ENCODE data around the gene UBE2B. TPM values are rescaled to one million over a fixed set of nuclear protein-coding genes. Genes with fewer than 3 reads are reported as not detected.

Gene UBE2B
- total RNA-seq, 1 donor from 2014 or later, result 67.8 TPM

- Histone ChIP-seq H3K9me3 (ENCODE audit: control insufficient read depth in 3 of 3, low read length in 3 of 3) (no peaks in the 10 kb centered on the region), H3K27me3 (ENCODE audit: control insufficient read depth in 3 of 3, insufficient read depth in 3 of 3, low read length in 3 of 3) (no peaks in the 10 kb centered on the region), H3K4me3 (ENCODE audit: low read length in 3 of 3) (no peak overlapping the region), H3K9ac (ENCODE audit: low read depth in 1 of 3, low read length in 3 of 3) (no peak overlapping the region), H3K27ac (ENCODE audit: low read depth, low read length) (no peak overlapping the region), H3K36me3 (ENCODE audit: control insufficient read depth in 3 of 3, insufficient read depth in 3 of 3, low read length in 3 of 3) (no peaks in the 10 kb centered on the region), H3K4me1 (ENCODE audit: control insufficient read depth in 3 of 3, insufficient read depth in 3 of 3, low read length in 3 of 3) (peaks cover 27 to 34% (median 32%) of the 10 kb centered on the region in 3 donors)
Measured at GRCh38 chr5:134432677-134433359, 61.4 kb downstream of the UBE2B start.

- Histone ChIP-seq H3K9ac (ENCODE audit: low read depth in 1 of 3, low read length in 3 of 3) (no peak overlapping the region), H3K4me1 (ENCODE audit: control insufficient read depth in 3 of 3, insufficient read depth in 3 of 3, low read length in 3 of 3) (peaks cover 48 to 57% (median 53%) of the 10 kb centered on the region in 3 donors), H3K36me3 (ENCODE audit: control insufficient read depth in 3 of 3, insufficient read depth in 3 of 3, low read length in 3 of 3) (no peaks in the 10 kb centered on the region), H3K27me3 (ENCODE audit: control insufficient read depth in 3 of 3, insufficient read depth in 3 of 3, low read length in 3 of 3) (no peaks in the 10 kb centered on the region), H3K9me3 (ENCODE audit: control insufficient read depth in 3 of 3, low read length in 3 of 3) (no peaks in the 10 kb centered on the region), H3K27ac (ENCODE audit: low read depth, low read length) (no peak overlapping the region), H3K4me3 (ENCODE audit: low read length in 3 of 3) (no peak overlapping the region)
Measured at GRCh38 chr5:134435560-134435959, 64.2 kb downstream of the UBE2B start.

- no peaks in the 10 kb centered on the region for H3K9me3 ChIP-seq (ENCODE audit: control insufficient read depth in 3 of 3, low read length in 3 of 3)
- H3K4me1 ChIP-seq (ENCODE audit: control insufficient read depth in 3 of 3, insufficient read depth in 3 of 3, low read length in 3 of 3), result peaks cover 56 to 65% (median 60%) of the 10 kb centered on the region in 3 donors
- peak overlapping the region; percentile 55 to 73 (median 66) for H3K4me3 ChIP-seq (ENCODE audit: low read length in 3 of 3)
- H3K27me3 ChIP-seq (ENCODE audit: control insufficient read depth in 3 of 3, insufficient read depth in 3 of 3, low read length in 3 of 3), result no peaks in the 10 kb centered on the region
- peak overlapping the region; percentile 76 to 91 (median 83) for H3K9ac ChIP-seq (ENCODE audit: low read depth in 1 of 3, low read length in 3 of 3)
- H3K36me3 ChIP-seq (ENCODE audit: control insufficient read depth in 3 of 3, insufficient read depth in 3 of 3, low read length in 3 of 3), result no peaks in the 10 kb centered on the region
- peak overlapping the region; percentile 97 for H3K27ac ChIP-seq (ENCODE audit: low read depth, low read length)
Measured at GRCh38 chr5:134436523-134437339, 65.4 kb downstream of the UBE2B start.

GRCh38 chr5:134437340-134437846 is 66.0 kb downstream of the UBE2B start:
- H3K9ac ChIP-seq (ENCODE audit: low read depth in 1 of 3, low read length in 3 of 3), result peak overlapping the region; percentile 76 to 91 (median 83)
- H3K36me3 ChIP-seq (ENCODE audit: control insufficient read depth in 3 of 3, insufficient read depth in 3 of 3, low read length in 3 of 3), result no peaks in the 10 kb centered on the region
- H3K27ac ChIP-seq (ENCODE audit: low read depth, low read length), result peak overlapping the region; percentile 97
- H3K4me3 ChIP-seq (ENCODE audit: low read length in 3 of 3), result peak overlapping the region; percentile 55 to 73 (median 66)
- no peaks in the 10 kb centered on the region for H3K27me3 ChIP-seq (ENCODE audit: control insufficient read depth in 3 of 3, insufficient read depth in 3 of 3, low read length in 3 of 3)
- H3K4me1 ChIP-seq (ENCODE audit: control insufficient read depth in 3 of 3, insufficient read depth in 3 of 3, low read length in 3 of 3), result peaks cover 61 to 71% (median 65%) of the 10 kb centered on the region in 3 donors
- no peaks in the 10 kb centered on the region for H3K9me3 ChIP-seq (ENCODE audit: control insufficient read depth in 3 of 3, low read length in 3 of 3)

GRCh38 chr5:134437847-134438581 is 66.6 kb downstream of the UBE2B start:
- Histone ChIP-seq H3K27me3 (ENCODE audit: control insufficient read depth in 3 of 3, insufficient read depth in 3 of 3, low read length in 3 of 3) (no peaks in the 10 kb centered on the region), H3K9ac (ENCODE audit: low read depth in 1 of 3, low read length in 3 of 3) (peak overlapping the region in 2 of 3 donors; percentile 76 to 91), H3K4me1 (ENCODE audit: control insufficient read depth in 3 of 3, insufficient read depth in 3 of 3, low read length in 3 of 3) (peaks cover 62 to 72% (median 66%) of the 10 kb centered on the region in 3 donors), H3K9me3 (ENCODE audit: control insufficient read depth in 3 of 3, low read length in 3 of 3) (no peaks in the 10 kb centered on the region), H3K27ac (ENCODE audit: low read depth, low read length) (peak overlapping the region; percentile 97), H3K4me3 (ENCODE audit: low read length in 3 of 3) (peak overlapping the region; percentile 55 to 73 (median 61)), H3K36me3 (ENCODE audit: control insufficient read depth in 3 of 3, insufficient read depth in 3 of 3, low read length in 3 of 3) (no peaks in the 10 kb centered on the region)

- H3K4me3 ChIP-seq (ENCODE audit: low read length in 3 of 3), result peak overlapping the region; percentile 48 to 73 (median 61)
- peak overlapping the region in 2 of 3 donors; percentile 12 to 91 for H3K9ac ChIP-seq (ENCODE audit: low read depth in 1 of 3, low read length in 3 of 3)
- no peaks in the 10 kb centered on the region for H3K27me3 ChIP-seq (ENCODE audit: control insufficient read depth in 3 of 3, insufficient read depth in 3 of 3, low read length in 3 of 3)
- no peaks in the 10 kb centered on the region for H3K36me3 ChIP-seq (ENCODE audit: control insufficient read depth in 3 of 3, insufficient read depth in 3 of 3, low read length in 3 of 3)
- no peaks in the 10 kb centered on the region for H3K9me3 ChIP-seq (ENCODE audit: control insufficient read depth in 3 of 3, low read length in 3 of 3)
- H3K4me1 ChIP-seq (ENCODE audit: control insufficient read depth in 3 of 3, insufficient read depth in 3 of 3, low read length in 3 of 3), result peaks cover 62 to 74% (median 63%) of the 10 kb centered on the region in 3 donors
- peak overlapping the region; percentile 97 for H3K27ac ChIP-seq (ENCODE audit: low read depth, low read length)
Measured at GRCh38 chr5:134438721-134439123, 67.4 kb downstream of the UBE2B start.

GRCh38 chr5:134439210-134439654 is 67.9 kb downstream of the UBE2B start:
- Histone ChIP-seq H3K9ac (ENCODE audit: low read depth in 1 of 3, low read length in 3 of 3) (peak overlapping the region in 2 of 3 donors; percentile 16 to 91), H3K4me1 (ENCODE audit: control insufficient read depth in 3 of 3, insufficient read depth in 3 of 3, low read length in 3 of 3) (peaks cover 63 to 74% (median 65%) of the 10 kb centered on the region in 3 donors), H3K9me3 (ENCODE audit: control insufficient read depth in 3 of 3, low read length in 3 of 3) (no peaks in the 10 kb centered on the region), H3K36me3 (ENCODE audit: control insufficient read depth in 3 of 3, insufficient read depth in 3 of 3, low read length in 3 of 3) (no peaks in the 10 kb centered on the region), H3K27me3 (ENCODE audit: control insufficient read depth in 3 of 3, insufficient read depth in 3 of 3, low read length in 3 of 3) (no peaks in the 10 kb centered on the region), H3K4me3 (ENCODE audit: low read length in 3 of 3) (peak overlapping the region; percentile 48 to 61 (median 52)), H3K27ac (ENCODE audit: low read depth, low read length) (peak overlapping the region; percentile 97)

GRCh38 chr5:134440201-134440755 is 68.9 kb downstream of the UBE2B start:
- no peaks in the 10 kb centered on the region for H3K9me3 ChIP-seq (ENCODE audit: control insufficient read depth in 3 of 3, low read length in 3 of 3)
- H3K9ac ChIP-seq (ENCODE audit: low read depth in 1 of 3, low read length in 3 of 3), result no peak overlapping the region
- no peaks in the 10 kb centered on the region for H3K36me3 ChIP-seq (ENCODE audit: control insufficient read depth in 3 of 3, insufficient read depth in 3 of 3, low read length in 3 of 3)
- H3K4me1 ChIP-seq (ENCODE audit: control insufficient read depth in 3 of 3, insufficient read depth in 3 of 3, low read length in 3 of 3), result peaks cover 64 to 76% (median 67%) of the 10 kb centered on the region in 3 donors
- no peak overlapping the region for H3K4me3 ChIP-seq (ENCODE audit: low read length in 3 of 3)
- H3K27me3 ChIP-seq (ENCODE audit: control insufficient read depth in 3 of 3, insufficient read depth in 3 of 3, low read length in 3 of 3), result no peaks in the 10 kb centered on the region
- H3K27ac ChIP-seq (ENCODE audit: low read depth, low read length), result no peak overlapping the region
